Keratinocyte (primary cell): Measurements from ENCODE around the gene LRRC75B. TPM values are rescaled to one million over a fixed set of nuclear protein-coding genes. Genes with fewer than 3 reads are reported as not detected.

Source experiments
- DNase-seq: peaks from one replicate; pipeline ENCODE4 v3.0.0-alpha.2; 2011; ENCODE audit warnings: low read depth, missing footprints, low spot score
- FAIRE-seq: peaks from 2 replicates; lab custom pipeline; 2011; peaks lifted over from hg19 to GRCh38; lab: Jason Lieb, UNC
- H2AFZ ChIP-seq: 2 replicates; pipeline ENCODE4 v1.6.0; 2012; ENCODE audit warnings: low read length, control low read depth, inconsistent platforms; ENCODE audit not compliant: control insufficient read depth
- H3K27ac ChIP-seq: 2 replicates; pipeline ENCODE4 v1.5.1; 2011; ENCODE audit warnings: low read length; ENCODE audit not compliant: control insufficient read depth, insufficient read depth
- H3K27me3 ChIP-seq: 3 replicates; pipeline ENCODE4 v1.6.0; 2011; ENCODE audit warnings: low read length; ENCODE audit not compliant: control insufficient read depth, insufficient read depth; ENCODE audit errors: extremely low read depth
- H3K36me3 ChIP-seq, 2 experiments: 2 replicates in 1 of 2; 3 replicates in 1 of 2; pipeline ENCODE4 v1.5.1; 2011; ENCODE audit warnings: low read length in 2 of 2, mild to moderate bottlenecking in 1 of 2; ENCODE audit not compliant: control insufficient read depth in 2 of 2, insufficient read depth in 2 of 2; ENCODE audit errors: extremely low read depth in 1 of 2
- H3K4me1 ChIP-seq: 3 replicates; pipeline ENCODE4 v1.5.1; 2011; ENCODE audit warnings: low read length; ENCODE audit not compliant: control insufficient read depth, insufficient read depth; ENCODE audit errors: extremely low read depth
- H3K4me2 ChIP-seq: 3 replicates; pipeline ENCODE4 v1.6.0; 2011; ENCODE audit warnings: low read depth, low read length; ENCODE audit not compliant: control insufficient read depth, insufficient read depth; ENCODE audit errors: extremely low read depth
- H3K4me3 ChIP-seq, 3 experiments: fragments of 200-600 bp in 1 of 3; sonication (generic) in 1 of 3; 2 replicates in 2 of 3; 3 replicates in 1 of 3; pipeline ENCODE4 v1.5.1; 2011 to 2016; ENCODE audit warnings: low read length in 3 of 3, mild to moderate bottlenecking in 3 of 3, control low read depth in 2 of 3, inconsistent platforms in 1 of 3, low read depth in 1 of 3, mixed read lengths in 1 of 3, mixed run types in 1 of 3, moderate library complexity in 1 of 3; ENCODE audit not compliant: control insufficient read depth in 2 of 3, insufficient read depth in 2 of 3; ENCODE audit errors: extremely low read depth in 1 of 3
- H3K79me2 ChIP-seq: 2 replicates; pipeline ENCODE4 v1.6.0; 2012; ENCODE audit warnings: low read length; ENCODE audit not compliant: control insufficient read depth, insufficient read depth
- H3K9ac ChIP-seq: 3 replicates; pipeline ENCODE4 v1.6.0; 2011; ENCODE audit warnings: low read length; ENCODE audit not compliant: control insufficient read depth, insufficient read depth; ENCODE audit errors: extremely low read depth
- H3K9me1 ChIP-seq: 3 replicates; pipeline ENCODE4 v1.6.0; 2011; ENCODE audit warnings: low read length; ENCODE audit not compliant: control insufficient read depth, insufficient read depth; ENCODE audit errors: extremely low read depth
- H3K9me3 ChIP-seq: 2 replicates; pipeline ENCODE4 v1.5.1; 2012; ENCODE audit warnings: low read depth, low read length; ENCODE audit not compliant: control insufficient read depth
- H4K20me1 ChIP-seq: 3 replicates; pipeline ENCODE4 v1.6.0; 2011; ENCODE audit warnings: low read length; ENCODE audit not compliant: control insufficient read depth, insufficient read depth; ENCODE audit errors: extremely low read depth
- EZH2 ChIP-seq: IDR thresholded peaks from one replicate; pipeline ENCODE4 v1.6.1; 2012; ENCODE audit warnings: inconsistent platforms, mild to moderate bottlenecking, low read length, moderate library complexity
- dilution Hi-C: fragments of 300-500 bp; cut with MboI; formaldehyde crosslinking; loops from one replicate; pipeline ENCODE4 v1.7.0; 2020; ENCODE audit warnings: low sequenced_read_pairs; ENCODE audit not compliant: extremely low pct_ligation_motif_present
- polyA plus RNA-seq, 5 experiments: library from polyadenylated mRNA; depleted of rRNA in 3 of 5; stranded (reverse) in 3 of 5; stranded (forward) in 1 of 5; unstranded in 1 of 5; fragments of >200 nt; gene quantifications; 1 replicate in 1 of 5; 2 replicates in 3 of 5; 3 replicates in 1 of 5; pipeline versions ENCODE4 v1.2.1 to v1.2.3, GENCODE V29; 2011 to 2012; ENCODE audit warnings: missing spikeins in 2 of 5, low read depth in 1 of 5, low replicate concordance in 1 of 5
- TF ChIP-seq, protein P1 (sequence below), 3 experiments: IDR thresholded peaks in 1 of 3; conservative IDR thresholded peaks in 1 of 3; optimal IDR thresholded peaks in 1 of 3; 2 replicates in 2 of 3; 3 replicates in 1 of 3; pipeline versions ENCODE3 to v1.5.1; 2011; ENCODE audit warnings: low read length in 3 of 3, mild to moderate bottlenecking in 3 of 3, moderate library complexity in 2 of 3, control low read depth in 1 of 3, inconsistent platforms in 1 of 3; ENCODE audit not compliant: insufficient read depth in 2 of 3; ENCODE audit errors: extremely low read depth in 1 of 3

LRRC75B gene
- polyA plus RNA-seq, 1 donor (not counting 4 experiments of a cell fraction or from before 2014, with no cell fraction given), result 4.3 TPM

DNA sequence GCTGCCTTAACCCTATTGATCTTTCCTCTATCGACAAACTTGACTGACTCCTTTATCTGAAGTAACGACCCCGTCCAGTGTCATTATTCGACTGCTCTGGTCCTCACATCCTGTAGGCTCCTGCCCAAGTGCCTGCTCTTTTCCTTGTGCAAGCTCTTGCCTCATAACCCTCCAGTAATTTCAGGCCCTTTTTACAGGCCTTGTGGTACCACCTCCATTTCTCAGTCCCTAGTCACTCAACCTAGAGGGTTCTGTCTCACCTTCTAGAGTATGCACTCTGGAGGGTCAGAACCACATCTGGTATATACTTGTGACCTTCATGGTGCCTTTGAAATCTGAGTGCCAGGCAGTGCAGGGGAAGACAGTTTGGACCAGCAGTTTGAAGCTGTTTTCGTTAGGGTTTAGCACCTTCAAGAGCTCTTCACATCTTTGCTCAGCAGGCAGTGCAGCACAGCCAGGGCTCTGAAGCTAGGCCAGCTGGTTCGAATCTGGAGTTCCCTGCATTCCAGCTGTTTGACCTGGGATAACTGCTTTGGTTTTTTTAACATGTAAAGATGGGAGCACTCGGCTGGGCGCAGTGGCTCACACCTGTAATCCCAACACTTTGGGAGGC, 25.9 kb downstream of the LRRC75B start:
- no peak overlapping the region for H3K9ac ChIP-seq
- H3K4me1 ChIP-seq, result no peaks in the 10 kb centered on the region
- FAIRE-seq (no peak), DNase-seq (no peak)
- H3K9me1 ChIP-seq, result no peaks in the 10 kb centered on the region
- no peaks in the 10 kb centered on the region for H3K9me3 ChIP-seq
- H3K4me3 ChIP-seq, result no peak overlapping the region
- H3K27ac ChIP-seq, result no peak overlapping the region
- TF ChIP-seq, protein P1, sequence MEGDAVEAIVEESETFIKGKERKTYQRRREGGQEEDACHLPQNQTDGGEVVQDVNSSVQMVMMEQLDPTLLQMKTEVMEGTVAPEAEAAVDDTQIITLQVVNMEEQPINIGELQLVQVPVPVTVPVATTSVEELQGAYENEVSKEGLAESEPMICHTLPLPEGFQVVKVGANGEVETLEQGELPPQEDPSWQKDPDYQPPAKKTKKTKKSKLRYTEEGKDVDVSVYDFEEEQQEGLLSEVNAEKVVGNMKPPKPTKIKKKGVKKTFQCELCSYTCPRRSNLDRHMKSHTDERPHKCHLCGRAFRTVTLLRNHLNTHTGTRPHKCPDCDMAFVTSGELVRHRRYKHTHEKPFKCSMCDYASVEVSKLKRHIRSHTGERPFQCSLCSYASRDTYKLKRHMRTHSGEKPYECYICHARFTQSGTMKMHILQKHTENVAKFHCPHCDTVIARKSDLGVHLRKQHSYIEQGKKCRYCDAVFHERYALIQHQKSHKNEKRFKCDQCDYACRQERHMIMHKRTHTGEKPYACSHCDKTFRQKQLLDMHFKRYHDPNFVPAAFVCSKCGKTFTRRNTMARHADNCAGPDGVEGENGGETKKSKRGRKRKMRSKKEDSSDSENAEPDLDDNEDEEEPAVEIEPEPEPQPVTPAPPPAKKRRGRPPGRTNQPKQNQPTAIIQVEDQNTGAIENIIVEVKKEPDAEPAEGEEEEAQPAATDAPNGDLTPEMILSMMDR (optimal IDR thresholded peaks at IDR 0.05 in 1 of 3, IDR thresholded peaks at IDR 0.05 in 1 of 3, conservative IDR thresholded peaks at IDR 0.05 in 1 of 3; ENCODE audit: extremely low read depth in 1 of 3, insufficient read depth in 2 of 3, low read length in 3 of 3), result no peak
- TF ChIP-seq EZH2, result no peak
- dilution Hi-C loops, result no loop called here
- peaks cover 70% of the 10 kb centered on the region for H3K79me2 ChIP-seq
- H3K27me3 ChIP-seq, result no peaks in the 10 kb centered on the region
- H3K36me3 ChIP-seq, result peaks cover 25 to 29% of the 10 kb centered on the region in 2 experiments
- H4K20me1 ChIP-seq, result peaks cover 14% of the 10 kb centered on the region
- no peak overlapping the region for H2AFZ ChIP-seq
- no peak overlapping the region for H3K4me2 ChIP-seq

DNA sequence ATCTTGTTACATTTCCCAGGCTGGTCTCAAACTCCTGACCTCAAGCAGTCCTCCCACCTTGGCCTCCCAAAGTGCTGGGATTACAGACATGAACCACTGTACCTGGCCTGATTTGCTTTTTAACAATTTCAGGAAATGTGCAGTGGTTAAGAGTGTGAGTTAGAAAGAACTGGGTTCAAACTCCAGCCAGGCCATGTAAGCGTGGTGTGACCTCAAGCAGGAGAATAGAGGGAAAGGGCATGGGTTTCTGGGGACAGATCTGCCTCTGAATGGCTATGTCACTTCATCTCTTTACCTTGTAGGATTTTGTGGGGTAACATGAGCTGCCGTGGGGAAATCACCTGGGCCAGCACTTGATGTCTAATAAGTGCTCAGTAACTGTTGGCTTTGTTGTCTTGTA, 27.8 kb downstream of the LRRC75B start:
- Histone ChIP-seq H4K20me1 (peaks cover 18% of the 10 kb centered on the region), H3K27me3 (no peaks in the 10 kb centered on the region), H3K4me3 (no peak overlapping the region), H3K4me1 (no peaks in the 10 kb centered on the region), H3K79me2 (peaks cover 86% of the 10 kb centered on the region), H3K27ac (no peak overlapping the region), H3K36me3 (peaks cover 25 to 27% of the 10 kb centered on the region in 2 experiments), H3K4me2 (no peak overlapping the region), H3K9me3 (no peaks in the 10 kb centered on the region), H3K9me1 (no peaks in the 10 kb centered on the region), H2AFZ (no peak overlapping the region), H3K9ac (no peak overlapping the region)
- no peak for FAIRE-seq
- dilution Hi-C loops, result no loop called here
- DNase-seq, result no peak
- no peak for TF ChIP-seq EZH2
- TF ChIP-seq, protein P1 (optimal IDR thresholded peaks at IDR 0.05 in 1 of 3, IDR thresholded peaks at IDR 0.05 in 1 of 3, conservative IDR thresholded peaks at IDR 0.05 in 1 of 3; ENCODE audit: extremely low read depth in 1 of 3, insufficient read depth in 2 of 3, low read length in 3 of 3), result no peak
